GM19351 (cell line): ENCODE results near the gene PPP2R2B.
"Not testable (repeated sequence)": the region's sequence is repeated elsewhere in the genome, so short reads cannot be mapped to it uniquely, and the experiment has no call there.

ENCODE experiments used
- ATAC-seq: cut with Tn5 transposase; IDR thresholded peaks from one replicate; pipeline ENCODE4 v1.9.1; 2021; ENCODE audit warnings: mild to moderate bottlenecking, moderate library complexity; ENCODE audit not compliant: unreplicated experiment

PPP2R2B gene

GRCh38 chr5:146564007-146564762, 314.4 kb downstream of the PPP2R2B start:
- ATAC-seq, result no peak

DNA sequence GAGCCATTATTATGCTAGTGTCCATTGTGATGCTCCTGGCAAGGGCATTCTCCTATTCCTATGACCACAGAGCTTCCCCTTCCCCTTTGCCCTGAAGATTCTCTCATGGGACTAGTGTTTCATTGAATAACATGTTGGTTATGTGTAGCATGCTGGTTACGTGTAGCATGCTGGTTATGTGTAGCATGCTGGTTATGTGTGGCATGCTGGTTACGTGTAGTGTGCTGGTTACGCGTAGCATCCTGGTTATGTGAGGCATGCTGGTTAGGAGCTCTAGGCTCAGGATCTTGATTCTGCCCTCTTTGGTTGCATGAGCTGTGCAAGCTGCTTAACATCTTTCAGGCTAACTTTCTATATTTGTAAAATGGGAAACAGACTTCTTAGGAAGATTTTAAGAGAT, 316.1 kb downstream of the PPP2R2B start:
- ATAC-seq, result no peak

DNA sequence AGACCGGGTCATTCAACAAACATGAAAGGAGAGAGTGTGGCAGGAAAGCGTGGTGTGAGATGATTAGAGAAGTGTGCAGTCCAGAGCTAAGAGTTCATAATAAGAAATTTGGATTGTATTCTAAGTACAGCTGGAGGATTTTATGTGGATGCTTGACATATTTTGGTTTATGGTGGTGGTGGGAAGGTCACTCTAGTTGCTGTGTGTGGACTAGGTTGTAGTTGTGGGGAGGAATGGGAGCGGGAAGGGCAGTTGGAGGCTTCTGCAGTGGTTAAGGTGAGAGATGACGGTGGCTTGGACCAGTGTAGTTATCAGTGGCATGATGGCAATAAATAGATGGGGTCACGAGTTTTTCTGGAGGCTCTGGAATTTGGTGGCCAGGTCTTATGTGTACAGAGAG, 316.8 kb downstream of the PPP2R2B start:
- no peak for ATAC-seq

DNA sequence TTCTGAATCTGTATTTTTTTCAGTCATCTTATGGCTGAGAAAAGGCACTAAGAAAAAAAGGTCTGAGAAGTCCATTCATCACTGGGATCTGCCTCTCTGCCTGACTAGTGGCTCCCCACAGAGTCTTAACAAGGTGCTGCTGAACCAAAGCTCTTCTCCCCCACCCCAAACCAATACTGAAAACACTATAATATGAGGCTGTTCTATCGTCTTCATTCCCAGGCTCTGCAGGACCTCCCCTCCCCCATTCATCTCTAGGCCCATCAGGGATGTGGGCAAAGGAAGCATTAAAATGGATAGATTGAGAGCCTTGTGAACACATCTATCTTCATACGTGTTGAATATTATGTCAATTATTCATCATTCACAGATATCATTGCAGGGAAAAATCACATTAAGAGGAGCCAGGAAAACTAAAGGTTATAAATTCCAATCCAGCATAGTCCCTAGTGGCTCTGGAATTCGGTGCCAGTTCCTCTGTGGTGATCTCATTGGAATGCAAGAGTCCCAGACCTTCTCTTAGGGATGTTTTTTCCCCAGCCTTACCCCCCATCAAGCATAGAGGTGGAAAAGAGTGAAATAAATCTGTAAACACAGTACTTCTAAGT, 318.2 kb downstream of the PPP2R2B start:
- ATAC-seq, result no peak

DNA sequence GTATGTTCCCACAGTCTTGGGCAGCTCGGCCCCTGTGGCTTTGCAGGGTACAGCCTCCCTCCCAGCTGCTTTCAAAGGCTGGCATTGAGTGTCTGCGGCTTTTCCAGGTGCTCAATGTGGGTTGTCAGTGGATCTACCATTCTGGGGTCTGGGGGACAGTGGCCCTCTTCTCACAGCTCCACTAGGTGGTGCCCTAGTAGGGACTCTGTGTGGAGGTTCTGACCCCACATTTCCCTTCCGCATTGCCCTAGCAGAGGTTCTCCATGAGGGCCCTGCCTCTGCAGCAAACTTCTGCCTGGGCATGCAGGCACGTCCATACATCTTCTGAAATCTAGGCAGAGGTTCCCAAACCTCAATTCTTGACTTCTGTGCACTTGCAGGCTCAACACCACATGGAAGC, 321.7 kb downstream of the PPP2R2B start:
- not testable (repeated sequence) for ATAC-seq

- ATAC-seq, result no peak
Measured at GRCh38 chr5:146553446-146553845, 325.1 kb downstream of the PPP2R2B start.

DNA sequence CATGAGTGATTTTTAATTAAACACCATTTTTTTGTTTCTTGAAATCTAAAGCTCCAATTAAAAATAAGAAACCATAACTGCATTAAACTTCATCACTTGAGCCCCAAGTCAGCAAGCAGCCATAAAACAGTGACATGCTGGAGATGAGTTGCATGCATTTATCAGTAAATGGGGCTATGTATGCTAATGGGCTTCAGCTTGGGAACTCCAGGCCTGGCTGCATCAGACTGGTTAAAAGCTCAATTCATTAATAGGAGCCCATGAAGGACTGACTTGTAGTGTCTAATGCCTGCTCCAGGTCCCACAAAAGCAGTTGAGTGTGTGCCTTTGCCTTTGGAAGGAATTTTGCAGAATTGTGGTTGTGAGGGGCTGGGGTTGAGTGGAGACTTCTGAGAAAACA, 328.9 kb downstream of the PPP2R2B start:
- no peak for ATAC-seq

GRCh38 chr5:146548781-146549449, 329.6 kb downstream of the PPP2R2B start:
- peak; percentile 69 for ATAC-seq

GRCh38 chr5:146544232-146544631, 334.3 kb downstream of the PPP2R2B start:
- ATAC-seq, result no peak

GRCh38 chr5:146541958-146542849, 336.4 kb downstream of the PPP2R2B start:
- peak; percentile 98 for ATAC-seq

GRCh38 chr5:146540414-146540813, 338.1 kb downstream of the PPP2R2B start:
- ATAC-seq, result no peak

DNA sequence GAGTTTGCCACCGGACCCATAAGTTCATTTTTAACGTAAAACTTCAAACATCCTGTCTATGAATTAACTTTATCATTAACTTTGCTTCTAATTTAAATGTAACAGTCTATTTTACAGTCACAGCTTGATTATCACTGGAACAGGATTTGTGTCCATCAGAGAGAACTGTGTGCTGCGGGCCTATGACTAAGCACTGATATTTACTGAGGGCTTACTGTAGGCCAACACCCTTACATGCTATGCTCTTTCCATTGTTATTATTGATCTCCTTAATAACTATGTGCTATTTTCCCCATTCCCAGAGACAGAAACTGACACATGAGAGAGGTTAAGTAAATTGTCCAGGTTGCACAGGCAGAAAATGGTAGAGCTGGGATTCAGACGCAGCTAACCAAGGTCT, 338.6 kb downstream of the PPP2R2B start:
- no peak for ATAC-seq

GRCh38 chr5:146538432-146538831, 340.1 kb downstream of the PPP2R2B start:
- ATAC-seq, result no peak

DNA sequence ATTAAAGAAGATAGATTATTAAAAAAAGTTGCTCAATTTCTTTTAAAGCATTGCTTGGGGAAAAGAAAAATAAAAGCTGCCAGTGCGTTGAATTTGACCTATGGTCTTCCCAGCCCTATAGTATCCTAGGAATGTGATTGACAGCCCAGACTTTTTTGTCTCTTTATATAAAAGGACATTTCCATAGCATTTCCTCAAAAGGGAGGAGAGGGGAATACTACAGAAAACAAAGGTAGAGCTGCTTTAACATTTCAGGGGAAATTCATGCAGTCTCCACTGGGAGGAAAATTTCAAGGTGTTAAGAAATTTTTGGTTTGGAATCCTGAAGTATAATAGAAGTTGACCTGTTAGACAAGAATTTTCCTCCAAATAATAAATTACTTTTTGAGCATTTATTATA, 344.7 kb downstream of the PPP2R2B start:
- ATAC-seq, result no peak

- ATAC-seq, result peak; percentile 97
Measured at GRCh38 chr5:146533260-146533857, 345.2 kb downstream of the PPP2R2B start.
